Activated T-helper 2 cell treated with anti-CD3 and anti-CD28 coated beads, Interferon-gamma antibody, Interleukin-2, Interleukin-4, amounts not matched to agents 10 μg/mL and 5 μg/mL and 100 μg/mL, durations not matched to agents 14 hours and 24 hours and 36 hours (primary cell): ENCODE measurements around the gene ZGLP1. TPM values are rescaled to one million over a fixed set of nuclear protein-coding genes. Genes with fewer than 3 reads are reported as not detected.
"Not testable (repeated sequence)": the region's sequence is repeated elsewhere in the genome, so short reads cannot be mapped to it uniquely, and the experiment has no call there.

ENCODE experiments used
- DNase-seq: peaks from one replicate; pipeline ENCODE4 v3.0.0; 2021; ENCODE audit warnings: low spot score
- H3K27ac Mint-ChIP-seq: one replicate; pipeline ENCODE4 v1.8.0; 2021; ENCODE audit warnings: mixed read lengths
- H3K27me3 Mint-ChIP-seq: one replicate; pipeline ENCODE4 v1.8.0; 2021; ENCODE audit warnings: low read depth, mixed read lengths
- H3K36me3 Mint-ChIP-seq: one replicate; pipeline ENCODE4 v1.8.0; 2021; ENCODE audit warnings: low read depth, mixed read lengths
- H3K4me1 Mint-ChIP-seq: one replicate; pipeline ENCODE4 v1.8.0; 2021; ENCODE audit warnings: low read depth, mixed read lengths
- H3K4me3 Mint-ChIP-seq: one replicate; pipeline ENCODE4 v1.8.0; 2021; ENCODE audit warnings: low read depth, mild to moderate bottlenecking, moderate library complexity, mixed read lengths
- H3K9me3 Mint-ChIP-seq: one replicate; pipeline ENCODE4 v1.8.0; 2021; ENCODE audit warnings: mixed read lengths
- intact Hi-C: fragments of 100-400 bp; cut with micrococcal nuclease; formaldehyde crosslinking; loops from one replicate; pipeline ENCODE4 v1.15.1; 2023
- total RNA-seq: library from RNA; stranded (reverse); gene quantifications from 2 replicates; pipeline ENCODE4 v1.2.3, GENCODE V29; 2022

ZGLP1 gene
- total RNA-seq, 1 donor from 2014 or later = 3.2 TPM

DNA sequence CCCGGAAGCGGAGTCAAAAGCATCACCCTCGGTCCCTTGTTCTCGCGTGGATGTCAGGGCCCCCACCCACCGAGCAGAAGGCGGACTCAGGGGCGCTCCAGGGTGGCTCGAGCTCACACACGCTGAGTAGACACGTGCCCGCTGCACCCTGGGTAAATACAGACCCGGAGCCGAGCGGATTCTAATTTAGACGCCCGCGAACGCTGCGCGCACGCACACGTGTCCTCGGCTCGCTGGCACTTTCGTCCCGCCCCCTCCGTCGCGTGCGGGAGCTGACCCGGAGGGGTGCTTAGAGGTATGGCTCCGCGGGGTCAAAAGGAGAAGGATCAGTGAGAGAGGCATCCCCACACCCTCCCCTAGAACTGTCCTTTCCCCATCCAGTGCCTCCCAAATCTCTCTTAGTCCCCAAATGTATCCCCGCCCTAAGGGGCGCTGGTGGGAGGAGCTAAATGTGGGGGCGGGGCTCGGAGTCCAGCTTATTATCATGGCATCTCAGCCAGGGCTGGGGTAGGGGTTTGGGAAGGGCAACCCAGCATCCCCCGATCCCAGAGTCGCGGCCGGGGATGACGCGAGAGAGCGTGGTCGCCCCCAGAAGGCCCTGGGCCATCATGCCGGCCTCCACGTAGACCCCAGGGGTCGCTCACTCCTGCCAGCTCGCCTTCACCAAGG lies 20.3 kb downstream of the ZGLP1 start:
- Mint-ChIP-seq H3K4me1 (peaks cover 71% of the 10 kb centered on the region), H3K4me3 (peak overlapping the region; percentile 79), H3K36me3 (peaks cover 30% of the 10 kb centered on the region), H3K27ac (peak overlapping the region; percentile 42), H3K9me3 (no peaks in the 10 kb centered on the region), H3K27me3 (peaks cover 44% of the 10 kb centered on the region)
- peak; percentile 73 for DNase-seq
- intact Hi-C loops = loop anchor here (5.0 kb wide), 2 partner anchors 43 to 228 kb away; partner anchors contain the start of genes RAVER1 and S1PR5

DNA sequence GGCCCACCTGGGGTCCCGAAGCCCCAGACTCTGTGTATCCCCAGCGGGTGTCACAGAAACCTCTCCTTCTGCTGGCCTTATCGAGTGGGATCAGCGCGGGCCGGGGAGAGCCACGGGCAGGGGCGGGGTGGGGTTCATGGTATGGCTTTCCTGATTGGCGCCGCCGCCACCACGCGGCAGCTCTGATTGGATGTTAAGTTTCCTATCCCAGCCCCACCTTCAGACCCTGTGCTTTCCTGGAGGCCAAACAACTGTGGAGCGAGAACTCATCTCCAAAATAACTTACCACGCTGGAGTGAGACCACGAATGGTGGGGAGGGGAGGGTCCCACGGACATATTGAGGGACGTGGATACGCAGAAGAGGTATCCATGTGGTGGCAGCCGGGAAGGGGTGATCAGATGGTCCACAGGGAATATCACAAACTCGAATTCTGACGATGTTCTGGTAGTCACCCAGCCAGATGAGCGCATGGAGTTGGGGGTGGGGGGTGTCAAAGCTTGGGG lies 20.9 kb downstream of the ZGLP1 start:
- H3K27me3 Mint-ChIP-seq = peaks cover 40% of the 10 kb centered on the region
- H3K27ac Mint-ChIP-seq = peak overlapping the region; percentile 42
- peak overlapping the region; percentile 79 for H3K4me3 Mint-ChIP-seq
- intact Hi-C loops = loop anchor here (5.0 kb wide), 2 partner anchors 44 to 229 kb away; partner anchors contain the start of genes RAVER1 and S1PR5
- H3K36me3 Mint-ChIP-seq = peaks cover 35% of the 10 kb centered on the region
- H3K4me1 Mint-ChIP-seq = peaks cover 71% of the 10 kb centered on the region
- peak; percentile 36 for DNase-seq
- H3K9me3 Mint-ChIP-seq = no peaks in the 10 kb centered on the region

- H3K36me3 Mint-ChIP-seq = peaks cover 39% of the 10 kb centered on the region
- peaks cover 26% of the 10 kb centered on the region for H3K27me3 Mint-ChIP-seq
- peak; percentile 56 for DNase-seq
- intact Hi-C loops = loop anchor here (1.0 to 5.0 kb wide), 4 partner anchors 8 to 230 kb away; partner anchors contain the start of genes ICAM1, RAVER1 and S1PR5
- peak within 1 kb of the TSS; percentile 56 for H3K4me3 Mint-ChIP-seq
- H3K4me1 Mint-ChIP-seq = peaks cover 59% of the 10 kb centered on the region
- no peaks in the 10 kb centered on the region for H3K9me3 Mint-ChIP-seq
- H3K27ac Mint-ChIP-seq = peak within 1 kb of the TSS; percentile 7
Observed at GRCh38 chr19:10286803-10287737, 22.5 kb downstream of the ZGLP1 start, which contains the start of gene ICAM4. ICAM4 (plus strand) TSS chr19:10286955; CDS start chr19:10287013, 58 bp downstream.

DNA sequence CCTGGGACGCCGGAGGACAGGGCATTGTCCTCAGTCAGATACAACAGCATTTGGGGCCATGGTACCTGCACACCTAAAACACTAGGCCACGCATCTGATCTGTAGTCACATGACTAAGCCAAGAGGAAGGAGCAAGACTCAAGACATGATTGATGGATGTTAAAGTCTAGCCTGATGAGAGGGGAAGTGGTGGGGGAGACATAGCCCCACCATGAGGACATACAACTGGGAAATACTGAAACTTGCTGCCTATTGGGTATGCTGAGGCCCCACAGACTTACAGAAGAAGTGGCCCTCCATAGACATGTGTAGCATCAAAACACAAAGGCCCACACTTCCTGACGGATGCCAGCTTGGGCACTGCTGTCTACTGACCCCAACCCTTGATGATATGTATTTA lies 24.2 kb downstream of the ZGLP1 start:
- Mint-ChIP-seq H3K4me1 (peaks cover 44% of the 10 kb centered on the region), H3K27ac (peak overlapping the region; percentile 4), H3K4me3 (no peak overlapping the region), H3K36me3 (peaks cover 50% of the 10 kb centered on the region), H3K9me3 (no peaks in the 10 kb centered on the region), H3K27me3 (peaks cover 12% of the 10 kb centered on the region)
- no peak for DNase-seq
- intact Hi-C loops = loop anchor here (5.0 kb wide), 2 partner anchors 47 to 232 kb away; partner anchors contain the start of genes RAVER1 and S1PR5

DNA sequence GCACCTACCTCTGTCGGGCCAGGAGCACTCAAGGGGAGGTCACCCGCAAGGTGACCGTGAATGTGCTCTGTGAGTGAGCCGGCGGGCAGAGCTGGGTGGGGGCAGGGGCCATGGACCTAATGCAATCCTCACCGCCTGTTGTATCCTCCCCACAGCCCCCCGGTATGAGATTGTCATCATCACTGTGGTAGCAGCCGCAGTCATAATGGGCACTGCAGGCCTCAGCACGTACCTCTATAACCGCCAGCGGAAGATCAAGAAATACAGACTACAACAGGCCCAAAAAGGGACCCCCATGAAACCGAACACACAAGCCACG lies 24.7 kb downstream of the ZGLP1 start:
- intact Hi-C loops = loop anchor here (5.0 kb wide), 2 partner anchors 47 to 232 kb away; partner anchors contain the start of genes RAVER1 and S1PR5
- Mint-ChIP-seq H3K27ac (no peak overlapping the region), H3K36me3 (peaks cover 55% of the 10 kb centered on the region), H3K4me3 (no peak overlapping the region), H3K4me1 (peaks cover 42% of the 10 kb centered on the region), H3K9me3 (no peaks in the 10 kb centered on the region), H3K27me3 (peaks cover 7% of the 10 kb centered on the region)
- DNase-seq = no peak

GRCh38 chr19:10284065-10284959 lies 25.3 kb downstream of the ZGLP1 start:
- intact Hi-C loops = no loop called here
- no peak for DNase-seq
- Mint-ChIP-seq H3K36me3 (peaks cover 60% of the 10 kb centered on the region), H3K4me1 (peaks cover 44% of the 10 kb centered on the region), H3K4me3 (no peak overlapping the region), H3K9me3 (no peaks in the 10 kb centered on the region), H3K27ac (peak overlapping the region; percentile 16), H3K27me3 (peaks cover 7% of the 10 kb centered on the region)

DNA sequence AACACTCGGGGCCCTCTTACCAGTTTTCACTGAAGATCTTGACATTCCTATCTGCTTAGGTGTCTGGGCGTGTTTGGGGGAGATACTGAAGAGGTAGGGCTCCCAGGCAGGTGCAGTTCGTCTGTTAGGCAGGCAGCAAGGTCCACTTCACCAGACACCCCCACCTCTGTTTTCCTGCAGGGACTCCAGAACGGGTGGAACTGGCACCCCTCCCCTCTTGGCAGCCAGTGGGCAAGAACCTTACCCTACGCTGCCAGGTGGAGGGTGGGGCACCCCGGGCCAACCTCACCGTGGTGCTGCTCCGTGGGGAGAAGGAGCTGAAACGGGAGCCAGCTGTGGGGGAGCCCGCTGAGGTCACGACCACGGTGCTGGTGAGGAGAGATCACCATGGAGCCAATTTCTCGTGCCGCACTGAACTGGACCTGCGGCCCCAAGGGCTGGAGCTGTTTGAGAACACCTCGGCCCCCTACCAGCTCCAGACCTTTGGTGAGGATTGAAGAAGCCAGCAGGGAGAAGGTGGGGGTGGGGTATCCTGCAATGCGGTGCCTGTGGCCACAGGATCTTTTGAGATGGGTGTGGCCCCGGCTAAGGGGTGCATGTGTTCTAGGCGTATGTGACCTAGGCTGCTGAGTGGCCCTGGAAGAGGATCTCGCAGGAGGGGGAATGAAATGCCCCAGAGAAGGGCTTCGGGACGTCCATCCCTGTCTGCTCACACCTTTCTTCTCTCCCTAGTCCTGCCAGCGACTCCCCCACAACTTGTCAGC lies 26.1 kb downstream of the ZGLP1 start:
- Mint-ChIP-seq H3K36me3 (peaks cover 67% of the 10 kb centered on the region), H3K4me1 (peaks cover 41% of the 10 kb centered on the region), H3K4me3 (no peak overlapping the region)

DNA sequence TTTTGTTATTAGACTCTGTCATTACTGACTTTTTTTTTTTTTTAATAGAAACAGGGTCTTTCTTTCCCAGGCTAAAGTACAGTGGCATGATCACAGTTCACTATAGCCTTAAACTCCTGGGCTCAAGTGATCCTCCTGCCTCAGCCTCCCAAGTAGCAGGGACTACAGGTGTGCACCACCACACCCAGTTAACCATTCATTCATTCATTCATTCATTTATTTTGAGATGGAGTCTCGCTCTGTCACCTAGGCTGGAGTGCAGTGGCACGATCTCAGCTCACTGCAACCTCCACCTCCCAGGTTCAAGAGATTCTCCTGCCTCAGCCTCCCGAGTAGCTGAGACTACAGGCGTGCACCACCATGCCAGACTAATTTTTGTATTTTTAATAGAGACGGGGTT lies 27.6 kb downstream of the ZGLP1 start:
- H3K9me3 Mint-ChIP-seq, intact Hi-C loops, H3K27me3 Mint-ChIP-seq, DNase-seq, H3K4me3 Mint-ChIP-seq, H3K27ac Mint-ChIP-seq: not testable (repeated sequence)
- Mint-ChIP-seq H3K4me1 (peaks cover 37% of the 10 kb centered on the region), H3K36me3 (peaks cover 81% of the 10 kb centered on the region)

More for the DNA sequence above, 26.1 kb downstream of the ZGLP1 start:
- intact Hi-C loops = no loop called here
- no peak overlapping the region for H3K27ac Mint-ChIP-seq
- no peak for DNase-seq
- peaks cover 2% of the 10 kb centered on the region for H3K27me3 Mint-ChIP-seq
- H3K9me3 Mint-ChIP-seq = no peaks in the 10 kb centered on the region

DNA sequence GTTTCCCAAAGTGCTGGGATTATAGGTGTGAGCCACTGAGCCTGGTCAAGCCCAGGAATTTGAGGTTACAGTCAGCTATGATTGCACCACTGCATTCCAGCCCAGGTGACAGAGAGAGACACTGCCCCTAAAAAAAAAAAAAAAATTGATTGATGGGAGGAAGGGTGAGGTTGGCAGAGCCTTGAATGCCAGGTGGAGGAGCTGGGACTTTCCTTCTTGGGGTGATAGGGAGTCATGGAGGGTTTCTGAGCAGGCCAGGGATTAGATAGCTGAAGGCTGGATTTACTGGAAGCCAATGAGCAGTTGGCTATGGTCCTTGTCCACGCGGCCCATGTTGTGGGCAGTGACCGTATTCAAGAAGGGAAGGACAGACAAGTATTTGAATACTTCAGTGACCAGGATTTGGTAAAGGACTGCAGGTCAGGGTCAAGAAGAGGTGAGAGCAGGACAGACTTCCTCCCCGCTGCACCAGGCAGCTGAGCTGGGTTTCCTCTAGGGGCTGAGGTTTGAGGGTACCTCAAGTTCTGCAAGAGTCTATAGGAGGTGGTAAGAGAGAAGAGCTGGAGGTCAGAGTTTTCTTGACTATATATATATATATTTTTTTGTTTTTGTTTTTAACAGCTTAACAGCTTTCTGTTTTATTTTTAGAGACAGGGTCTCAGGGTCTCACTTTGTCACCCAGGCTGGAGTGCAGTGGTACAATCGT lies 29.7 kb downstream of the ZGLP1 start:
- Mint-ChIP-seq H3K4me1 (peaks cover 17% of the 10 kb centered on the region), H3K4me3 (no peak overlapping the region), H3K9me3 (no peaks in the 10 kb centered on the region), H3K27me3 (no peaks in the 10 kb centered on the region), H3K27ac (peak overlapping the region; percentile 30), H3K36me3 (peaks cover 73% of the 10 kb centered on the region)
- intact Hi-C loops = no loop called here
- no peak for DNase-seq

DNA sequence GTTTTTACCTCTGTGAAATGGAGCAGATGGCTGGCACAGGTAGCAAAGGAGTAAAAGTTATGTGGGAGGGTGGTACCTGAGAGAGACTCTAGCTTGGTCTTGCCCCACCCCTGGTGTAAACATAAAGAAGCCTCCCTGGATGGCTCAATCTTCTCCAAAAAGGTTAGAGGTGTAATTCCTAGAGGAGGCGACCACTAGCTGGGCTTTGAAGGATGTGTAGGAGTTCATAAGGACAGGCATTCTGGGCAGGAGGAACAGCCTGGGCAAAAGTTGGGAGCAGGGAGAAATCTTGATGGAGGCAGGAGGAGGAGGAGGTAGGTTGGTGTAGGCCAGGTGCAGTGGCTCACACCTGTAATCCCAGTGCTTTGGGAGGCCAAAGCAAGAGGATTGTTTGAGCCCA lies 30.7 kb downstream of the ZGLP1 start:
- intact Hi-C loops = no loop called here
- peaks cover 71% of the 10 kb centered on the region for H3K36me3 Mint-ChIP-seq
- H3K4me1 Mint-ChIP-seq = peaks cover 19% of the 10 kb centered on the region
- H3K27me3 Mint-ChIP-seq = no peaks in the 10 kb centered on the region
- H3K4me3 Mint-ChIP-seq = no peak overlapping the region
- H3K9me3 Mint-ChIP-seq = no peaks in the 10 kb centered on the region
- no peak for DNase-seq
- H3K27ac Mint-ChIP-seq = peak overlapping the region; percentile 52
